ENCODE measurements around the gene NELL2. TPM values are rescaled to one million over a fixed set of nuclear protein-coding genes. Genes with fewer than 3 reads are reported as not detected.

Gene NELL2
- total and polyA plus RNA-seq, 2 donors: 4.5 to 8.4 TPM

DNA sequence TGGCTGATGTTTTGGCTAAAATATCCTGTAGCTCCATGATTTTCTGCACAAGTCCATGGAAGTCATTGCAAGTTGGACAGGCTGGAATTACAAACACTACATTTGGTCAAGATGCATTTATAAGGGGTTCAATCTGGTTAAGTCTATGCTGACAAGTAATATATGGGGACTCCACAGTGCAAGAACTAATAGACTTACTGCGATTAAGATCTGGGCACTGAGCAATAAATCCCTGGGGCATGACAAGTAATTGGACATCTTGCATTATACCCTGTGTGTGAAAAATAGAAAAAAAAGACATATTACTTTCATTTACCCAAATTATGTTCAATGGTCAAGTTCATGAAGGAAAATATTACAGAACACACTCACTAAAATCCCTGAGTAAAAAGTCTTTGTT lies 99.1 kb downstream of the NELL2 start:
- H3K4me3 ChIP-seq (ENCODE audit: low read length in 2 of 2): no peak overlapping the region
- 98% methylated on average over 1 of the region's 1 CpG for WGBS
- H3K27me3 ChIP-seq (ENCODE audit: control insufficient read depth in 2 of 2, insufficient read depth in 1 of 2, low read length in 1 of 2): no peaks in the 10 kb centered on the region
- no peaks in the 10 kb centered on the region for H3K9me3 ChIP-seq (ENCODE audit: control insufficient read depth in 2 of 2, insufficient read depth in 1 of 2, low read length in 1 of 2)
- H3K4me1 ChIP-seq (ENCODE audit: control insufficient read depth in 2 of 2, insufficient read depth in 2 of 2, low read length in 2 of 2): no peaks in the 10 kb centered on the region
- no peak for DNase-seq (ENCODE audit: low read depth in 6 of 9, low spot score in 9 of 9)
- no peaks in the 10 kb centered on the region for H3K36me3 ChIP-seq (ENCODE audit: control insufficient read depth in 2 of 2, insufficient read depth in 2 of 2, low read length in 1 of 2)
- no peak overlapping the region for H3K27ac ChIP-seq (ENCODE audit: low read depth in 1 of 2, low read length in 1 of 2)

DNA sequence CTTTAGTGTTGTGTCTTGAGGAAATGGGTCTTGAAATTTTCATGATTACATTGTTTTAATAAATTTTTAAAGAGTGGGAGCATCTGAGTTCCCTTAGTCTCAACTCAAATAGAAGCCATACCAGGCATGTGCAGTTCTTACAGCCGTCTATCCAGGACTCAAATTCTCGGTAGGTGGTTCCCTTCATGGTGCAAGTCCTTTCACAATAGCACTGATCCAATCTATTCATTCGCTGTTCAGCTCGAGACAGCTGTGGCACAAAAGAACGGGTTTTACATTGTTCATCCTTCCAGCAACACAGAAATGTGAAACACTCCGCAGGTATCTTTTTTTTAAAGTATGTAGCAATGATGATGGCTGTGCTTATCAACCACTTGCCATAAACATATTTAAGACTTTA lies 100.2 kb downstream of the NELL2 start:
- Histone ChIP-seq H3K36me3 (ENCODE audit: control insufficient read depth in 2 of 2, insufficient read depth in 2 of 2, low read length in 1 of 2) (no peaks in the 10 kb centered on the region), H3K4me1 (ENCODE audit: control insufficient read depth in 2 of 2, insufficient read depth in 2 of 2, low read length in 2 of 2) (no peaks in the 10 kb centered on the region), H3K4me3 (ENCODE audit: low read length in 2 of 2) (no peak overlapping the region), H3K27ac (ENCODE audit: low read depth in 1 of 2, low read length in 1 of 2) (no peak overlapping the region), H3K27me3 (ENCODE audit: control insufficient read depth in 2 of 2, insufficient read depth in 1 of 2, low read length in 1 of 2) (no peaks in the 10 kb centered on the region), H3K9me3 (ENCODE audit: control insufficient read depth in 2 of 2, insufficient read depth in 1 of 2, low read length in 1 of 2) (no peaks in the 10 kb centered on the region)
- DNase-seq (ENCODE audit: low read depth in 6 of 9, low spot score in 9 of 9): no peak
- WGBS: 95% methylated on average over 6 of the region's 6 CpGs

- Histone ChIP-seq H3K9me3 (ENCODE audit: control insufficient read depth in 2 of 2, insufficient read depth in 1 of 2, low read length in 1 of 2) (no peaks in the 10 kb centered on the region), H3K27ac (ENCODE audit: low read depth in 1 of 2, low read length in 1 of 2) (no peak overlapping the region), H3K36me3 (ENCODE audit: control insufficient read depth in 2 of 2, insufficient read depth in 2 of 2, low read length in 1 of 2) (no peaks in the 10 kb centered on the region), H3K4me1 (ENCODE audit: control insufficient read depth in 2 of 2, insufficient read depth in 2 of 2, low read length in 2 of 2) (no peaks in the 10 kb centered on the region), H3K4me3 (ENCODE audit: low read length in 2 of 2) (no peak overlapping the region), H3K27me3 (ENCODE audit: control insufficient read depth in 2 of 2, insufficient read depth in 1 of 2, low read length in 1 of 2) (no peaks in the 10 kb centered on the region)
- 71% methylated on average over 11 of the region's 11 CpGs for WGBS
- peak in 5 of 9 donors; percentile 1 to 26 (median 9) for DNase-seq (ENCODE audit: low read depth in 6 of 9, low spot score in 9 of 9)
Observed at GRCh38 chr12:44774815-44775411, 101.2 kb downstream of the NELL2 start.

GRCh38 chr12:44771485-44772021 lies 104.6 kb downstream of the NELL2 start:
- H3K4me1 ChIP-seq (ENCODE audit: control insufficient read depth in 2 of 2, insufficient read depth in 2 of 2, low read length in 2 of 2): no peaks in the 10 kb centered on the region
- no peak overlapping the region for H3K4me3 ChIP-seq (ENCODE audit: low read length in 2 of 2)
- H3K9me3 ChIP-seq (ENCODE audit: control insufficient read depth in 2 of 2, insufficient read depth in 1 of 2, low read length in 1 of 2): no peaks in the 10 kb centered on the region
- H3K27ac ChIP-seq (ENCODE audit: low read depth in 1 of 2, low read length in 1 of 2): no peak overlapping the region
- H3K36me3 ChIP-seq (ENCODE audit: control insufficient read depth in 2 of 2, insufficient read depth in 2 of 2, low read length in 1 of 2): no peaks in the 10 kb centered on the region
- H3K27me3 ChIP-seq (ENCODE audit: control insufficient read depth in 2 of 2, insufficient read depth in 1 of 2, low read length in 1 of 2): no peaks in the 10 kb centered on the region
- no peak for DNase-seq (ENCODE audit: low read depth in 6 of 9, low spot score in 9 of 9)
- WGBS: 84% methylated on average over 8 of the region's 8 CpGs

GRCh38 chr12:44765796-44766195 lies 110.3 kb downstream of the NELL2 start:
- no peak overlapping the region for H3K4me3 ChIP-seq (ENCODE audit: low read length in 2 of 2)
- no peak overlapping the region for H3K27ac ChIP-seq (ENCODE audit: low read depth in 1 of 2, low read length in 1 of 2)
- no peak for DNase-seq (ENCODE audit: low read depth in 6 of 9, low spot score in 9 of 9)
- H3K36me3 ChIP-seq (ENCODE audit: control insufficient read depth in 2 of 2, insufficient read depth in 2 of 2, low read length in 1 of 2): no peaks in the 10 kb centered on the region
- H3K4me1 ChIP-seq (ENCODE audit: control insufficient read depth in 2 of 2, insufficient read depth in 2 of 2, low read length in 2 of 2): no peaks in the 10 kb centered on the region
- H3K27me3 ChIP-seq (ENCODE audit: control insufficient read depth in 2 of 2, insufficient read depth in 1 of 2, low read length in 1 of 2): no peaks in the 10 kb centered on the region
- H3K9me3 ChIP-seq (ENCODE audit: control insufficient read depth in 2 of 2, insufficient read depth in 1 of 2, low read length in 1 of 2): no peaks in the 10 kb centered on the region
- WGBS: 93% methylated on average over 3 of the region's 3 CpGs

- Histone ChIP-seq H3K27me3 (ENCODE audit: control insufficient read depth in 2 of 2, insufficient read depth in 1 of 2, low read length in 1 of 2) (no peaks in the 10 kb centered on the region), H3K27ac (ENCODE audit: low read depth in 1 of 2, low read length in 1 of 2) (no peak overlapping the region), H3K4me3 (ENCODE audit: low read length in 2 of 2) (no peak overlapping the region), H3K36me3 (ENCODE audit: control insufficient read depth in 2 of 2, insufficient read depth in 2 of 2, low read length in 1 of 2) (no peaks in the 10 kb centered on the region), H3K9me3 (ENCODE audit: control insufficient read depth in 2 of 2, insufficient read depth in 1 of 2, low read length in 1 of 2) (no peaks in the 10 kb centered on the region), H3K4me1 (ENCODE audit: control insufficient read depth in 2 of 2, insufficient read depth in 2 of 2, low read length in 2 of 2) (no peaks in the 10 kb centered on the region)
- DNase-seq (ENCODE audit: low read depth in 6 of 9, low spot score in 9 of 9): no peak
- WGBS: 82% methylated on average over 3 of the region's 3 CpGs
Observed at GRCh38 chr12:44763021-44763420, 113.1 kb downstream of the NELL2 start.

DNA sequence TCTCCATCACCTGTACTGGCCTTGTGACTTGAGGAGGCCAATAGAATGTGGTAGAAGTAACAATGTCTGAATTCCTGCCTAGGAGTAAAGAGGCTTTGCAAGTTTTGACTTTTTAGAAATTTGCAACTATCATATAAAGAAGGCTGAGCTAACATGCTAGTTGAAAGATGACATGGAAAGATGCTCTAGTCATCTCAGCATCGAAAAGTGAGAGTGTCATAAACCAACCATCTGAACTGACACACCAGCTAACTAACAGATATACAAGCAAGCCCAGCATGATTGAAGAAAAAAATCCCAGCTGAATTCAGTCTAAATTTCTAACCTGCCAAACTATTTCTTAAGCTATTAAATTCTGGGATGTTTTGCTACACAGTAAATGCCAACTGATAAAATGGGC lies 116.8 kb downstream of the NELL2 start:
- no peaks in the 10 kb centered on the region for H3K4me1 ChIP-seq (ENCODE audit: control insufficient read depth in 2 of 2, insufficient read depth in 2 of 2, low read length in 2 of 2)

GRCh38 chr12:44750468-44750867 lies 125.6 kb downstream of the NELL2 start:
- no peak overlapping the region for H3K4me3 ChIP-seq (ENCODE audit: low read length in 2 of 2)
- DNase-seq (ENCODE audit: low read depth in 6 of 9, low spot score in 9 of 9): no peak
- no peaks in the 10 kb centered on the region for H3K27me3 ChIP-seq (ENCODE audit: control insufficient read depth in 2 of 2, insufficient read depth in 1 of 2, low read length in 1 of 2)
- no peak overlapping the region for H3K27ac ChIP-seq (ENCODE audit: low read depth in 1 of 2, low read length in 1 of 2)
- H3K36me3 ChIP-seq (ENCODE audit: control insufficient read depth in 2 of 2, insufficient read depth in 2 of 2, low read length in 1 of 2): no peaks in the 10 kb centered on the region
- H3K4me1 ChIP-seq (ENCODE audit: control insufficient read depth in 2 of 2, insufficient read depth in 2 of 2, low read length in 2 of 2): no peaks in the 10 kb centered on the region
- WGBS: 92% methylated on average over 3 of the region's 3 CpGs
- H3K9me3 ChIP-seq (ENCODE audit: control insufficient read depth in 2 of 2, insufficient read depth in 1 of 2, low read length in 1 of 2): no peaks in the 10 kb centered on the region

More for the DNA sequence above, 116.8 kb downstream of the NELL2 start:
- H3K9me3 ChIP-seq (ENCODE audit: control insufficient read depth in 2 of 2, insufficient read depth in 1 of 2, low read length in 1 of 2): no peaks in the 10 kb centered on the region
- H3K27me3 ChIP-seq (ENCODE audit: control insufficient read depth in 2 of 2, insufficient read depth in 1 of 2, low read length in 1 of 2): no peaks in the 10 kb centered on the region
- no peak overlapping the region for H3K27ac ChIP-seq (ENCODE audit: low read depth in 1 of 2, low read length in 1 of 2)
- no peak for DNase-seq (ENCODE audit: low read depth in 6 of 9, low spot score in 9 of 9)
- H3K36me3 ChIP-seq (ENCODE audit: control insufficient read depth in 2 of 2, insufficient read depth in 2 of 2, low read length in 1 of 2): no peaks in the 10 kb centered on the region
- no peak overlapping the region for H3K4me3 ChIP-seq (ENCODE audit: low read length in 2 of 2)
- WGBS: 93% methylated on average over 1 of the region's 1 CpG

DNA sequence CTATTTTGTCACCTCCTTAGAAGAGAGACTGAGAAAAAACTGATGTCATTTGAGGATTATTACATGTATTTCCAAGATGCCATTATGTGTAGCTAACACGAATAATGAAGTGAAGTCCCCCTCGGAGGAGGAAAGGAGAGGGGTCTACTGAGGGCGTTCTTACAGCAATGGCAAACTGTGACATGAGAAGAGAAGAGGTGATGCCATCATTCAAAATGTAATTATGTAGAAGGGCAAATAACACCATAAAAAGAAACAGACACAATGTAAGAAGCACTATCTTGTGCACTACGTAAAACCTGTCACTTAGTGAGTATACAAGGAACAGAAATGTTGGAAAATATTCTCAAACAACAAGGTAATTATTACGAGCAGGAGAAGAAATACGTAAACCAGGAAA lies 126.5 kb downstream of the NELL2 start:
- H3K27me3 ChIP-seq (ENCODE audit: control insufficient read depth in 2 of 2, insufficient read depth in 1 of 2, low read length in 1 of 2): no peaks in the 10 kb centered on the region
- WGBS: 90% methylated on average over 6 of the region's 6 CpGs

More for the DNA sequence above, 126.5 kb downstream of the NELL2 start:
- Histone ChIP-seq H3K9me3 (ENCODE audit: control insufficient read depth in 2 of 2, insufficient read depth in 1 of 2, low read length in 1 of 2) (no peaks in the 10 kb centered on the region), H3K4me1 (ENCODE audit: control insufficient read depth in 2 of 2, insufficient read depth in 2 of 2, low read length in 2 of 2) (no peaks in the 10 kb centered on the region), H3K36me3 (ENCODE audit: control insufficient read depth in 2 of 2, insufficient read depth in 2 of 2, low read length in 1 of 2) (no peaks in the 10 kb centered on the region), H3K27ac (ENCODE audit: low read depth in 1 of 2, low read length in 1 of 2) (no peak overlapping the region), H3K4me3 (ENCODE audit: low read length in 2 of 2) (no peak overlapping the region)
- DNase-seq (ENCODE audit: low read depth in 6 of 9, low spot score in 9 of 9): no peak
